GM23248 (cell line): ENCODE data around the gene MICOS13. TPM values are rescaled to one million over a fixed set of nuclear protein-coding genes. Genes with fewer than 3 reads are reported as not detected.

Experiments used
- DNase-seq: peaks from one replicate; pipeline ENCODE4 v3.0.0-alpha.2; 2015
- H2AFZ ChIP-seq: fragments of 200-600 bp; sonication (generic); 2 replicates; pipeline ENCODE4 v1.6.1; 2016; ENCODE audit warnings: antibody characterized with exemption
- H3F3A ChIP-seq: fragments of 200-600 bp; sonication (generic); 2 replicates; pipeline ENCODE4 v1.6.1; 2016; ENCODE audit warnings: mild to moderate bottlenecking, antibody characterized with exemption, mixed run types; ENCODE audit not compliant: insufficient read depth
- H3K27ac ChIP-seq: fragments of 200-600 bp; sonication (generic); 2 replicates; pipeline ENCODE4 v1.5.1; 2016; ENCODE audit warnings: mild to moderate bottlenecking
- H3K27me3 ChIP-seq: fragments of 200-600 bp; sonication (generic); replicated peaks from 2 replicates; pipeline ENCODE4 v1.6.1; 2016; ENCODE audit warnings: mild to moderate bottlenecking; ENCODE audit not compliant: insufficient read depth
- H3K36me3 ChIP-seq: fragments of 200-600 bp; sonication (generic); 2 replicates; pipeline ENCODE4 v1.6.1; 2016; ENCODE audit warnings: low read depth, mild to moderate bottlenecking
- H3K4me1 ChIP-seq: fragments of 200-600 bp; sonication (generic); 2 replicates; pipeline ENCODE4 v1.6.1; 2016; ENCODE audit warnings: mild to moderate bottlenecking; ENCODE audit not compliant: insufficient read depth
- H3K4me2 ChIP-seq: fragments of 200-600 bp; sonication (generic); one replicate; pipeline ENCODE4 v1.6.1; 2016; ENCODE audit warnings: mild to moderate bottlenecking; ENCODE audit not compliant: unreplicated experiment
- H3K4me3 ChIP-seq: fragments of 200-600 bp; sonication (generic); 2 replicates; pipeline ENCODE4 v1.5.1; 2016; ENCODE audit warnings: mild to moderate bottlenecking
- H3K79me2 ChIP-seq: fragments of 200-600 bp; sonication (generic); 2 replicates; pipeline ENCODE4 v1.6.1; 2016; ENCODE audit warnings: mild to moderate bottlenecking; ENCODE audit not compliant: insufficient read depth
- H3K9ac ChIP-seq: fragments of 200-600 bp; sonication (generic); 2 replicates; pipeline ENCODE4 v1.6.1; 2016; ENCODE audit warnings: mild to moderate bottlenecking
- H3K9me2 ChIP-seq: fragments of 200-600 bp; sonication (generic); 2 replicates; pipeline ENCODE4 v1.6.1; 2016; ENCODE audit warnings: mixed run types, mild to moderate bottlenecking, moderate library complexity; ENCODE audit not compliant: insufficient read depth
- H3K9me3 ChIP-seq: fragments of 200-600 bp; sonication (generic); one replicate; pipeline ENCODE4 v1.6.1; 2017; ENCODE audit warnings: low read depth
- H4K20me1 ChIP-seq: fragments of 200-600 bp; sonication (generic); 2 replicates; pipeline ENCODE4 v1.6.0; 2016; ENCODE audit not compliant: insufficient read depth
- EZH2 ChIP-seq: fragments of 200-600 bp; sonication (generic); IDR thresholded peaks from 2 replicates; pipeline ENCODE4 v1.6.1; 2018; ENCODE audit warnings: antibody characterized with exemption, mild to moderate bottlenecking; ENCODE audit not compliant: insufficient read depth, poor library complexity, severe bottlenecking
- EZH2phosphoT487 ChIP-seq: fragments of 200-600 bp; sonication (generic); IDR thresholded peaks from 2 replicates; pipeline ENCODE4 v1.6.1; 2018; ENCODE audit warnings: antibody characterized with exemption, moderate library complexity, mild to moderate bottlenecking, low read depth; ENCODE audit not compliant: insufficient read depth
- WGBS, 2 experiments: methylation state at CpG; one replicate each; pipeline ENCODE4 v1.1.6; 2015 to 2017; ENCODE audit warnings: low lambda C conversion rate in 2 of 2, low coverage in 1 of 2; ENCODE audit errors: missing lambda C conversion rate in 2 of 2; 5-methylcytosine and 5-hydroxymethylcytosine counted together
- in situ Hi-C: fragments of 300-500 bp; cut with MboI; formaldehyde crosslinking; loops from 2 replicates; pipeline ENCODE4 v1.15.0; 2020
- polyA plus RNA-seq: library from polyadenylated mRNA; unstranded; fragments of >200 nt; fragmentation: Nextera tagmentation; extraction: Ambion mirVana; gene quantifications from 2 replicates; pipeline ENCODE4 v1.2.1, GENCODE V29; 2016
- total RNA-seq: library from RNA; depleted of rRNA; stranded (reverse); fragments of >200 nt; shearing (Covaris generic); gene quantifications from 2 replicates; pipeline ENCODE4 v1.2.3, GENCODE V29; 2014; rRNA removed

Gene MICOS13
- total and polyA plus RNA-seq, 2 experiments from 2014 or later, result 44.5 to 147 TPM

DNA sequence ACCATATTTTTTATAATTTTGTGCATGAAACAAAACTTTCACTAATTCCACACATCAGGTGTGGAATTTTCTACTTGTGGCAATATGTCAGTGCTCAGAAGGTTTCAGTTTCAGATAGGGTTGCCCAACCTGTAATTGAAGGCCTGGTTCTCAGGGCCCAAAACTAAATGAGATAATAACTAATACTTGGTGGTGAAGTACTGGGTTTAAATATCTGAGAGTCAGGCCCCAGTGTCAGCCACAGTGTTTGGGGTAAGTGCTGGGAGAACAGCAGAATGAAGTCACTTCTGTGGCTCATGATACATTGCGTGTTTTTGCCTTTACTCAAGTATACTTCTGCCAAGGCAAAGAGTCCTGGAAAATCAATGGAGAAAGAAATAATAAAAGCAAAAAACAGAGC lies 51.9 kb downstream of the MICOS13 start:
- H3K9me3 ChIP-seq, result no peaks in the 10 kb centered on the region
- no peak overlapping the region for H3K4me2 ChIP-seq
- TF ChIP-seq EZH2phosphoT487 (no peak), EZH2 (no peak)
- H4K20me1 ChIP-seq, result peaks cover 9% of the 10 kb centered on the region; the same call in 1 of the 2 replicates
- H3K4me1 ChIP-seq, result peaks cover 48% of the 10 kb centered on the region
- H3K9ac ChIP-seq, result no peak overlapping the region
- H3K27me3 ChIP-seq, result no peaks in the 10 kb centered on the region
- 95 to 96% methylated on average over 1 of the region's 1 CpG for WGBS, 2 experiments
- peaks cover 31% of the 10 kb centered on the region for H3F3A ChIP-seq
- H3K9me2 ChIP-seq, result no peaks in the 10 kb centered on the region
- no peak overlapping the region for H3K4me3 ChIP-seq
- H3K36me3 ChIP-seq, result peaks cover 41% of the 10 kb centered on the region; the same call in 1 of the 2 replicates
- peaks cover 100% of the 10 kb centered on the region for H3K79me2 ChIP-seq
- H3K27ac ChIP-seq, result no peak overlapping the region
- peak; percentile 49 for DNase-seq
- H2AFZ ChIP-seq, result no peak overlapping the region
- in situ Hi-C loops, result no loop called here

Other genes with a start within 250 kb of the MICOS13 start
- gene ZNRF4, start 225.1 kb downstream of the MICOS13 start, total RNA-seq, result not detected in 2 replicates
- not detected in 2 replicates for gene ZNRF4, start 225.1 kb downstream of the MICOS13 start, polyA plus RNA-seq
- 1.6 TPM in 1 of 2 replicates, not detected in the other for gene TINCR, start 112.6 kb downstream of the MICOS13 start, total RNA-seq
- gene TINCR, start 112.6 kb downstream of the MICOS13 start, polyA plus RNA-seq, result 0.19 TPM in 1 of 2 replicates, not detected in the other
- gene SAFB2, start 57.7 kb downstream of the MICOS13 start, total RNA-seq, result 17.6 and 24.2 TPM in 2 replicates
- gene SAFB2, start 57.7 kb downstream of the MICOS13 start, polyA plus RNA-seq, result 32.4 and 37.2 TPM in 2 replicates
- gene SAFB, start 57.4 kb downstream of the MICOS13 start, total RNA-seq, result 28.6 and 36.5 TPM in 2 replicates
- 49.1 and 49.4 TPM in 2 replicates for gene SAFB, start 57.4 kb downstream of the MICOS13 start, polyA plus RNA-seq
- 23.8 and 30.7 TPM in 2 replicates for gene HSD11B1L, start 511 bp upstream of the MICOS13 start, total RNA-seq
- gene HSD11B1L, start 511 bp upstream of the MICOS13 start, polyA plus RNA-seq, result 10.9 and 13.4 TPM in 2 replicates
- gene RPL36, start 9.8 kb upstream of the MICOS13 start, total RNA-seq, result 503 and 678 TPM in 2 replicates
- gene RPL36, start 9.8 kb upstream of the MICOS13 start, polyA plus RNA-seq, result 1,118 and 1,128 TPM in 2 replicates
- 119 and 123 TPM in 2 replicates for gene LONP1, start 39.6 kb upstream of the MICOS13 start, total RNA-seq
- 73.7 and 77.5 TPM in 2 replicates for gene LONP1, start 39.6 kb upstream of the MICOS13 start, polyA plus RNA-seq
- gene CATSPERD, start 40.1 kb upstream of the MICOS13 start, total RNA-seq, result 0.22 TPM in 1 of 2 replicates, not detected in the other
- gene CATSPERD, start 40.1 kb upstream of the MICOS13 start, polyA plus RNA-seq, result not detected in 2 replicates
- gene PRR22, start 104.2 kb upstream of the MICOS13 start, total RNA-seq, result 0.25 TPM in 1 of 2 replicates, not detected in the other
- 0.14 and 0.19 TPM in 2 replicates for gene PRR22, start 104.2 kb upstream of the MICOS13 start, polyA plus RNA-seq
- 18.6 and 18.8 TPM in 2 replicates for gene DUS3L, start 110.6 kb upstream of the MICOS13 start, total RNA-seq
- 15.6 and 17.1 TPM in 2 replicates for gene DUS3L, start 110.6 kb upstream of the MICOS13 start, polyA plus RNA-seq
- gene NRTN, start 124.6 kb upstream of the MICOS13 start, total RNA-seq, result not detected in 2 replicates
- not detected in 2 replicates for gene NRTN, start 124.6 kb upstream of the MICOS13 start, polyA plus RNA-seq
- not detected in 2 replicates for gene FUT6, start 159.2 kb upstream of the MICOS13 start, total RNA-seq
- not detected in 2 replicates for gene FUT6, start 159.2 kb upstream of the MICOS13 start, polyA plus RNA-seq
- not detected in 2 replicates for gene FUT3, start 170.9 kb upstream of the MICOS13 start, total RNA-seq
- not detected in 2 replicates for gene FUT3, start 170.9 kb upstream of the MICOS13 start, polyA plus RNA-seq
- gene FUT5, start 190.0 kb upstream of the MICOS13 start, total RNA-seq, result not detected in 2 replicates
- gene FUT5, start 190.0 kb upstream of the MICOS13 start, polyA plus RNA-seq, result not detected in 2 replicates
- 215 and 231 TPM in 2 replicates for gene NDUFA11, start 223.3 kb upstream of the MICOS13 start, total RNA-seq
- gene NDUFA11, start 223.3 kb upstream of the MICOS13 start, polyA plus RNA-seq, result 585 and 588 TPM in 2 replicates
- 3.8 and 4.4 TPM in 2 replicates for gene VMAC, start 224.4 kb upstream of the MICOS13 start, total RNA-seq
- 1.8 and 2.1 TPM in 2 replicates for gene VMAC, start 224.4 kb upstream of the MICOS13 start, polyA plus RNA-seq
- gene CAPS, start 233.7 kb upstream of the MICOS13 start, total RNA-seq, result 5.1 and 16.1 TPM in 2 replicates
- gene CAPS, start 233.7 kb upstream of the MICOS13 start, polyA plus RNA-seq, result 6.7 and 7.0 TPM in 2 replicates